ENCODE results near the gene CDC14B.

DNA sequence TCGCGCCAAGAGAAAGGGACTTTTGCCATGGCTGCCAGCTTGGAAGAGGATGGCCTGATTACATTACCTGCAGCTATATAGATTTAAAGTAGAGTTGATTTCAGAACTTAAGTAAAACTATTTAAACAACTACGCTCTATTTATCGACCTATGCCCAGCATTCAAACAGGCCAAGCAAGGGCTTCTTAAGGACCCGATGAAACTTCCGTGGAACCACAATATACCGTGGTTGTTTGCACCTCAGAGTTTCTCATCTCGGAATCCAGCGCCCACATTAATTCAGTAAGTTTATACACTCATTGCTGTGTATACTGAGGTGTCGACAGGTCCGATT lies 505 bp upstream of the CDC14B start:
- TF ChIP-seq, protein P1, sequence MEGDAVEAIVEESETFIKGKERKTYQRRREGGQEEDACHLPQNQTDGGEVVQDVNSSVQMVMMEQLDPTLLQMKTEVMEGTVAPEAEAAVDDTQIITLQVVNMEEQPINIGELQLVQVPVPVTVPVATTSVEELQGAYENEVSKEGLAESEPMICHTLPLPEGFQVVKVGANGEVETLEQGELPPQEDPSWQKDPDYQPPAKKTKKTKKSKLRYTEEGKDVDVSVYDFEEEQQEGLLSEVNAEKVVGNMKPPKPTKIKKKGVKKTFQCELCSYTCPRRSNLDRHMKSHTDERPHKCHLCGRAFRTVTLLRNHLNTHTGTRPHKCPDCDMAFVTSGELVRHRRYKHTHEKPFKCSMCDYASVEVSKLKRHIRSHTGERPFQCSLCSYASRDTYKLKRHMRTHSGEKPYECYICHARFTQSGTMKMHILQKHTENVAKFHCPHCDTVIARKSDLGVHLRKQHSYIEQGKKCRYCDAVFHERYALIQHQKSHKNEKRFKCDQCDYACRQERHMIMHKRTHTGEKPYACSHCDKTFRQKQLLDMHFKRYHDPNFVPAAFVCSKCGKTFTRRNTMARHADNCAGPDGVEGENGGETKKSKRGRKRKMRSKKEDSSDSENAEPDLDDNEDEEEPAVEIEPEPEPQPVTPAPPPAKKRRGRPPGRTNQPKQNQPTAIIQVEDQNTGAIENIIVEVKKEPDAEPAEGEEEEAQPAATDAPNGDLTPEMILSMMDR (IDR thresholded peaks at IDR 0.05; ENCODE audit: insufficient read depth, low read length, poor library complexity, severe bottlenecking), result no peak
- no peak for TF ChIP-seq EZH2phosphoT487 (conservative IDR thresholded peaks at IDR 0.05; ENCODE audit: low read length)
